HG03175 (cell line): ENCODE measurements around the gene GJB5.

ENCODE experiments used
- ATAC-seq: cut with Tn5 transposase; IDR thresholded peaks from one replicate; pipeline ENCODE4 v1.9.1; 2021; ENCODE audit warnings: mild to moderate bottlenecking, moderate library complexity; ENCODE audit not compliant: unreplicated experiment

The GJB5 gene

DNA sequence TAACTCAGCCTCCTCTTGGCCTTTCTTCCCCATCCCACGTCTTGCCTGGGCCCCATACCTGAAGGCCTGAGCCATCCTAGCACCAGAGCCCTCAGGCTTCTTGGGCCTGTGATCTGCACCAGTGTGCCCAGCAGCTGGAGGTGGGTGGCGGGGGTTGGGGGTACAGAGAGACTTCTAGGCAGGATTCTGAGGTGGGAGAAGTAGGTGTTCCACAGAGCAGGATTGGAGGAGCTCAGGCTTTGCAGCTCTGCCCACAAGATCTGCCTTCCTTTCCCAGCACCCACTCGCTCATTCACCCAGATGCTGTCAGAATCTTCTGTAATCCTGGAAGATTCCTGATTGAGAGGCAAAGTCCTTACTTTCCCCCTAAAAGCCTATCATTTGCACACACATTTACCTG lies 10.0 kb upstream of the GJB5 start:
- ATAC-seq, result no peak

DNA sequence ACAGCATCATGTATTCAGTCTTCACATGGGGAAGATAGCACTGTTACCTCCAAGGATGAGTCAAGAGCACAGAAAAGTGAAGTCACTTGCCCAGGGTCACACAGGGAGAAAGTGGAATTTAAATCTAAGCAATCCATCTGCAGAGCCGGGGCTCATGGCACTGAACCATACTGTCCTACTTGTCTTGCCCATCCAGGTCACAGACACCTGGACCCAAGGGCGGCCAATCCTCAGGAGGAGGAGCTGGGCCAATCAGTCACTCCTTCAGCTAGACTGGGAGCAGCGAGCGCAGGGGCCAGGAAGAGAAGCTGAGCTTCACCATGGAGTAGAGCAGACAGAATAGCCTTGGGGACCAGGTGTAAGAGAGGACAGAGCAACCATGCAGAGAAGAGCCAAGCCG lies 9.2 kb upstream of the GJB5 start:
- no peak for ATAC-seq

DNA sequence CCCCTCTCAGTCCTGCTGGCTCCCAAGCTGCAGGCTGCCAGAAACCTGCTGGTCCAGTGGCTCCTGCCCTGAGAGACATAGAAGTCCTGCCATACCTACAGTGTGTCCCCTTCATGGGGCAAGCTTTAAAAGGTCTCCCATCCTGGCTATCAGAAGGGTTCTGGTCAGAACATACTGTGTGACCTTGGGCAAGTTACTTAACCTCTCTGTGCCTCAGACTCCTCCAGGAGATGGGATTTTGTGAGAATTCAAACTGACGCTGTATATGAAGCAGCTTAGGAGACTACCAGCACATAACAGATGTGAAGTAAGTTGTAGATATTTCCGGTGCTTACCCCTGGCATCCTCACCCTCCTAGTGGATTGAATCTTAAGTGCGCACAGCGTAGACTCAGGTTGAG lies 8.7 kb upstream of the GJB5 start:
- ATAC-seq, result no peak

DNA sequence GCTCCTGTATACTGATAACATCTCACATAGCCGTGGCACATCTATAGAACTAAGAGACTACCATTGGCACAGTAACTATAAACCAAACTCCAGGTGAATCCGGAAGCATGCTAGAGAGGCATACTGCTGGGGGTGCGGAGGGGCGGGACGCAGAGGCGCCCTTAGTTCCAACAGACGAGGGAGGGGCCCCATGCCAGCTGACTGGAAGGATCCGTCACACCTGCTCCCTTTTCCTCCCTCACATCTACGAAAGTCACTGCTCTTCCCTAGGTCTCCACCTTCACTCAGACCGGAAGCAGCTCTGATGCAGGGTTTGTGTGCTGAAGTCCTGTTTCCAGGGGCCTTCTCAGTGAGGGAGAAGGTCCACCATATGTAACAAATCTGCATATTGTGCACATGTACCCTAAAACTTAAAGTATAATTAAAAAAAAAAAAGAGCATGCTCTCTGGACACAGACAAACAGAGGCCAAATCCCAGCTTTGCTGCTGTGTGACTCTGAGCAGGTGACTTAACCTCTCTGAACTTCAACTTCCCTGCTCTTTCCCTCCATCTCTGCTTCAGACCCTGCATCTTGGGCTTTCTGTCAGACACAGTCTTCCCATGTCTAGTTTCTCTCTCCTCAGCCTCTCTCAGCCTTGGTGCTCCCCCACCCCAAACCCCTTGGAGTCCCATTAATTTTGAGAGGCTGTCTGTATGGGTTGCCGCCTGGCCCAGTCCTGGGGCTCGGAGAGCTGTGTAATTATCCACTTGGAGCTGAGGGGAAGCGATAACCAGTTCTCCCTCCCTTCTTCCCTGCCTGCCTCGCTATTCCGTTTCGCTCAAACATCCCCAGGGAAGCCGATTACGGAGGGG lies 7.8 kb upstream of the GJB5 start:
- no peak for ATAC-seq

DNA sequence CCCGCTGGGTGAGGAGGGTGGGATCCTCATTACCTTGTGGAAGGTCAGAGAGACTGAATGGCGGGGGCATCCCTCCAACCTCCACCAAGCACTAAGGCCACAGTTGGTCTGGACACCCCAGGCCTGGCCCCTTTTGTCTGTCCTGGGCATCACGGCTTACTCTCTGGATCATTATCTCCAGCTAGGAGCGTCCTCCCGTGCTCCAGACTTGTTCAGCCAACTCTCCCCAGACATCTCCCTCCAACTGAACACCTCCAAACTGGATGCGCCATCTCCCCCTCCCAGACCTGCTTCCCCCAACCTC lies 7.3 kb upstream of the GJB5 start:
- no peak for ATAC-seq

DNA sequence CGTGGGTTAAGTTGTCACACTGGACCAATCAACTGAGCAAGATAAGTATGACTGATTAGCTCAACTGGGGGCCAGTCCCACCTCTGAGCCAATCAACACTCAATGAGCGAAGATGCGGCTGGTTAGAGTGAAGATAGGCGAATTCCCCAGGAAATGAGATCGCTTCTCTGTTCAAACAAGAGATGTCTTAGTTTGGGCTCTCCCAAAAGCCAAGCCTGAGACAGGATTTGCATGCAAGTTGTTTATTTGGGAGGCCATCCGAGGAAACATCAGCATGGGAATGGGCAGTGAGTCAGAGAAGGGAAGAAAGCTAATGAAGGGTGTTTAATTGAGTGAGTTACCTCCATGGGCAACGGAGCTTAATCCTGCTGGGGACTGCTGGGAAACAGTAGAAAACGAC lies 4.9 kb upstream of the GJB5 start:
- ATAC-seq, result no peak

DNA sequence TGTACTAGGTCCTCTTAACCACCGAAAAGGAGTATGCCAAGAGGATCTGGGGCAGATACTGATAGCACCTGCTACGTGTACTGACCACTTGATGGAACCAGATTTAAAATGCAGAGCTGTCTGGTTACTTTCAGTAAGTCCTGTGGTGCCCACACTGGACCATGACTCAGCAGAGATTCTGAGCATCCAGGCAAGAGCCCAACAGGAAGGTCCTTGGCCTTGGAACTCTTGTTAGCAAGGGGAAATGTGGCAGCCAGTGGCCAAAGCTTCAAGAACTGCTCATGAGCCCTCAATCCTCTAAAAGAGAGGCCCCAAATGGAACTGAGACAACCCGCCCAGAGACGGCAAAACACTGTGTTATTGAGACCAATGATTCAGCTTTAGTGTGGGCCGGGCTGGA lies 4.2 kb upstream of the GJB5 start:
- ATAC-seq, result no peak

DNA sequence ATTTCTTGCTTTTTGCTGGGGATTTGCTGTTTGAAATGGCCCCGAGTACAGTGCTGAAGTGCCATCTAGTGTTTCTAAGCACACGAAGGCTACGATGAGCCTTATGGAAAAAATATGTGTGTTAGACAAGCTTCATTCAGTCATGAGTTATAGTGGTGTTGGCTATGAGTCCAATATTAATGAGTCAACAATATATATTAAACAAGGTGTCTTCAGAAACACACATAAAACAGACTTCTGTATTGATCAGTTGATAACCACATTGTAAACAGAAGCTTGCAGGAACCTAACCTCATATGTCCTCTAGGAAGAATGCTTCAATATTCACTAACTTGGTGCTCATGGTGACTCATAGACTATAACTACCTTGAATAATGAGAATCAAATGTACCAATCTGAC lies 1.7 kb upstream of the GJB5 start:
- ATAC-seq, result no peak

DNA sequence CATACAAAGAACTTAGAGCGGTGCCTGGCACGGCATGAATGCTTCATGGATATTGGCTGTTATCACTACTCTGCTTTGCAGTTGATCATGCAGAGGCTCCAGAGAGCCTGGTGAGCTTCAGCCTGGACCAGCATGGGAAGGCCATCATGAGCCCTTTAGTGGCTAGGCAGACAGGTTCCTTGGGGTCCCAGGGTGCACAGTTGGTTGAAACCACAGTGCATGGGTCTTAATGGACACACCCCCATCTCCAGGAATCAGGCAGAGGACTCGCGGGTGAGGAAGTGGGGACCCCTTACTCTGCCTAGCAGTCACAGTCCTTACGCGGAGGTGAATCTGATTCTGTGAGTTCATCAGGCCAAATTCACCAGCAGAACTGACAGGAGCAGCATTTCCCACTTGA lies 1.1 kb downstream of the GJB5 start:
- no peak for ATAC-seq

DNA sequence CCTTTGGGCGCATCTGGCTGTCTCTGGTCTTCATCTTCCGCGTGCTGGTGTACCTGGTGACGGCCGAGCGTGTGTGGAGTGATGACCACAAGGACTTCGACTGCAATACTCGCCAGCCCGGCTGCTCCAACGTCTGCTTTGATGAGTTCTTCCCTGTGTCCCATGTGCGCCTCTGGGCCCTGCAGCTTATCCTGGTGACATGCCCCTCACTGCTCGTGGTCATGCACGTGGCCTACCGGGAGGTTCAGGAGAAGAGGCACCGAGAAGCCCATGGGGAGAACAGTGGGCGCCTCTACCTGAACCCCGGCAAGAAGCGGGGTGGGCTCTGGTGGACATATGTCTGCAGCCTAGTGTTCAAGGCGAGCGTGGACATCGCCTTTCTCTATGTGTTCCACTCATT lies 2.5 kb downstream of the GJB5 start:
- no peak for ATAC-seq

DNA sequence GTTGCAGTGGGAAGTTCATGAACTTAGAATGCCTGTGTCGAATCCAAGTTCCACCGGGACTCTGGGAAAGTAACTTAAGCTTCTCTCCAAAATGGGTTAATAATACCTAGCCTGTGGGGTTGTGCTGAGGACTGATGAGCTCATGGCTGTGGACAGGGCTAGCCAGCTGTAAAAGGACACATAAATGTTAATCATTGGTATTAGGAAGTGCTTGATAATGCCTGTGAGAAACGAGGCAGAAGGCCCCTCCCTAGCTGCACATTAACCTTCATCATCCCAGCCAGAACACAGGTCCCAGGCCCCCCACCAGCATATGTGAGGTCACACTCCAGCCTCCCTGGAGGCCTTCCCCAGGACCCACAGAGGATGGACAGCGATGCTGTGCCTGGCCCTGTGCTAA lies 3.9 kb downstream of the GJB5 start:
- ATAC-seq, result no peak

DNA sequence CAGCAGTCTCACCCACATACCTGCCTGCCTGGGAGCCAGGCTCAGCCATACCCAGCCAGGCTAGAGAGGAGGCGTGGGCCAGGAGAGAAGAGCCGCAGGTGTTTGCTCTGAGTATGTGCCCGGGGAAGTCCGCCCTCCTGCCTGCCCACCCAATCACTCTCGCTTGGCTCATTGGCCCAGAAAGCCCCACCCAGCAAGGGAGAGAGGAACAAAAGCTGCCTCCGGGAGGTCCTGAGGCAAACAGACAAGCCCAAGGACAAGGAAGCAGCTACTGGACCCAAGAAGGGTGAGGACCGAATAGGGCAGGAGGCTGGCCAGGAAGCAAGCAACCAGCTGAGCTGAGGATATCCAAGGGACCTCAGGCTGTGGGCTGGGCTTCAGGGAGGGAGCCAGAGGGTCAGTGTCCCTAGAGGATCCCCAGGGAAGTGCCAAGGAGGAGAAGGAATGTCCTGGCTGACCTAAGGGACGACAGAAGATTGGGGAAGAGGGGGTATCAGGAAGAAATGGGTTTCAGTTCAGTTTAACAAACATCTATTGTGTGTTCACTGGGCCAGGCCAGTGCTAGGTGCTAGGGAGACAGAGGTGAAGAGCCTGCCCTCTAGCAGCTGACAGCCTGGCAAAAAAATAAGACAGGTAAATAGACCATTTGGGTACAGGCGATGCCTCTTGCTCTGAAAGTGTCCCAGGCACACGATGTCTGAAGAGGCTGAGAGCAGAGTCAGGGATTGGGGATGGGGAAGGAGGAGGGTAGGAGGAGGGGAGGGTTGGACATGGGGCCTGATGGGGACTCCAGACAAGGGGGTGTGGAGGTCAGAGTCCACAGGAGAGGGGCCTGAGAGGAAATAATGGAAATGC lies 4.9 kb downstream of the GJB5 start, which contains the start of gene GJB4:
Gene GJB4 (plus strand): TSS at position 238 of the 855 bp plus-strand sequence. CDS start 1,515 bp downstream, outside the sequence.
- no peak for ATAC-seq

DNA sequence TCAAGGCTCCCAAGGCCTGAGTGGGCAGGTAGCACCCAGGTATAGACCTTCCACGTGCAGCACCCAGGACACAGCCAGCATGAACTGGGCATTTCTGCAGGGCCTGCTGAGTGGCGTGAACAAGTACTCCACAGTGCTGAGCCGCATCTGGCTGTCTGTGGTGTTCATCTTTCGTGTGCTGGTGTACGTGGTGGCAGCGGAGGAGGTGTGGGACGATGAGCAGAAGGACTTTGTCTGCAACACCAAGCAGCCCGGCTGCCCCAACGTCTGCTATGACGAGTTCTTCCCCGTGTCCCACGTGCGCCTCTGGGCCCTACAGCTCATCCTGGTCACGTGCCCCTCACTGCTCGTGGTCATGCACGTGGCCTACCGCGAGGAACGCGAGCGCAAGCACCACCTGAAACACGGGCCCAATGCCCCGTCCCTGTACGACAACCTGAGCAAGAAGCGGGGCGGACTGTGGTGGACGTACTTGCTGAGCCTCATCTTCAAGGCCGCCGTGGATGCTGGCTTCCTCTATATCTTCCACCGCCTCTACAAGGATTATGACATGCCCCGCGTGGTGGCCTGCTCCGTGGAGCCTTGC lies 6.4 kb downstream of the GJB5 start:
- no peak for ATAC-seq

DNA sequence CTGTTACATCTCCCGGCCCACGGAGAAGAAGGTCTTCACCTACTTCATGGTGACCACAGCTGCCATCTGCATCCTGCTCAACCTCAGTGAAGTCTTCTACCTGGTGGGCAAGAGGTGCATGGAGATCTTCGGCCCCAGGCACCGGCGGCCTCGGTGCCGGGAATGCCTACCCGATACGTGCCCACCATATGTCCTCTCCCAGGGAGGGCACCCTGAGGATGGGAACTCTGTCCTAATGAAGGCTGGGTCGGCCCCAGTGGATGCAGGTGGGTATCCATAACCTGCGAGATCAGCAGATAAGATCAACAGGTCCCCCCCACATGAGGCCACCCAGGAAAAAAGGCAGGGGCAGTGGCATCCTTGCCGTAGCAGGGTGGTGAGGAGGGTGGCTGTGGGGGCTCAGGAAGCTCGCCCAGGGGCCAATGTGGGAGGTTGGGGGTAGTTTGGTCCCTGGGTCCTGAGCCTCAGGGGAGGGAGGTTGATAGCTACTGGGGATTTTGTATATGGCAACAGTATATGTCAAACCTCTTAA lies 7.0 kb downstream of the GJB5 start:
- no peak for ATAC-seq

DNA sequence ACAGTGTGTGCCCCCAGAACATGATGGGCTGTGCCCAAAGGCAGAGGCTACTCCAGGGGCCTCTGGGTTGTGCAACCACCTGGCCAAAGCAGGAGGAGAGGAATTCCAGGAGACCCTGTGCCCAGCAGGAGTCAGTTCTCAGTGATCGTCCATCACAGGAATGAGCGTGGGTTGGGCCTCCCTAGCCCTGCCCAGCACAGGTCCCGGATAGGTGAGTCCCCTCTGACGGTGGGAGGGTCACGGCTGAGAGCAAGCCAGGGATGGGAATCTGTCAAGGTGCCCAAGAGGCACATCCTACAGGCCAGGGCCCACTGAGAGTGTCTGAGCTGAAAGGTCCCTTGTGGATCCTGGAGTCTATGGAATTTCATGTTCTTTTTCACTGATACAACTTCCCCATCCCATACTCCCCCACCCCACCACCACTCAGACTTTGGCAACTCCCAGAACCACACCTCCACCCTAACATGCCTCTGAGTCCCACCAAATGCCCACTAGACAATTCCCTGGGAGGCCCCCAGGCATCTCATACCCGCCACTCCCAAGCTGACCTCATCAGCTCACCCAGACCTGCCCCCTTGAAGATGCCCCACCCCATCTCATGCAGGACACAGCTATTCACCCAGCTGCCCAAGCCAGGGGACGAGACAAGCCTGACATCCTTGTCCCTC lies 7.8 kb downstream of the GJB5 start:
- ATAC-seq, result no peak

DNA sequence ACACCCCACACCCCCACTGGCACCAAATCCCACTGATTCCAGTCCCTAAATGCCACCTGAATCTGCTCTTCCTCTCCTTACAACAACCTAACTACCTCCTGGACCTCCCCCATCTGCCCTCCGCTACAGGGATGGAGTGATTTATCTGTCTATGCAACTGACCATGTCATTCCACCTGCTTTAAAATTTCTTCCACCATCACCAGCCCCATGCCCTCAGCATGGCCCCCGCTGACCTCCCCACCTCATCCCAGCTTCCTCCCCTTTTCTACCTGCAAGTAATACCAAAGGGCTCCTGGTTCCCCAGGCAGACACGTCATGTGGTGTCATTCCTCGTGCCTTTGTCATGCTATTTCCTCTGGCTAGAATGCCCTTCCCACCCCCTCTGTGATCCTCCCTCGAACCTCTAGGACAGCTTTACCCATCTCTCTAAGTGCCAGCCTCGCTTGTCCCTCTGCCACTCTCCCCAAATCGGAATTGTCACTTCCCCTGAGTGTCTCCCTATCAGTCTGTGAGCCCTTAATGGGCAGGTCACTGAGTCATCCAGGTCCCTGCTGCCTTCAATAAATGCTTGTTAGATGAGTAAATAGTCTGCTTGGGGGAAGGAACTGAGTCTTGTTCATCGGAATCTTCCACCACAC lies 8.4 kb downstream of the GJB5 start:
- ATAC-seq, result no peak

DNA sequence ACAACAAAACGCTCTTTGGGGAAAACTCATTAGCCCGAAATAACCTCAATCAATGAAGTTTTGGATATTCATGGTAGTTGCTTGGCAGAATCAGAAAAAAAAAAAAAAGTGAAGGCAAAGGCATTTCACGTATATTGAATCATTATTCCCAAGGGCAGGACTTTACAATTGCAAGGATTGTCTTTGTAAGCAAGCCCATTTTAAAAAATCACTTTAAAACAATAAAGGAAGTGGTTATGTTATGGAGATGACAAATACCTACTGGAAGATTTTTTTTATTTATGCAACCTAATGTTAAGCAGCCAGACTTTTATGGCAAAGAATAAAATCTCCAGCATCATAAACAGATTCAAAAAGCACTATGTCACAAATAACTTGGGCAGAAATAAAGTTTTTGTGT lies 14.0 kb downstream of the GJB5 start:
- no peak for ATAC-seq

DNA sequence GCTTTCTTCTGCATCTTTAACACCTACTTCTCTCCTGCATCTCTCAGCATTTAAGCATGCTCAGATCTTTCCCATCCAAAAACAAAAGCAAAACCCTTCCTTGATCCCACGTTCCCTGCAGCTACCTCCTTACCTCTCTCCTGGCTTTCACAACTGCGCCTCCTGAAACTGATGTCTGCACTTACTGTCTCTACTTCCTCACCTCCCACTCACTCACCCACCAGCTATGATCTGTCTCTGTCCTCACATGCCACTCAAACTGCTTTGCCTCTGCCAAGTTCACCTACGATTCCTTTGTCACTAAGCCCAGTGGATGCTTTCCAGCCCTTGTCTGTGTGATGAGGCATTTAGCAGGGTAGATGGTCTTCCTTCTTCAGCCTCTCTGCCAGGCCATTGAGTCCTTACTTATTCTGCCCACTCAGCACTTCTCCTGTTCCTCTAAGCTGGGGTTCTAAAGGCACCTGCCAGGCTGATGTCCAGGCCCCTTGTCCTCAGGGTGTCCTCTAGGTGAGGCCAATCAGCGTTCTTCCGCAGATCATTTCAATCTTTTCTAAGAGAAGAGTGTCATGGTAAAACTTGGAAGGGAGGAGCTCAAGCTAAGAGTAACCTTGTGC lies 16.2 kb downstream of the GJB5 start:
- ATAC-seq, result no peak

DNA sequence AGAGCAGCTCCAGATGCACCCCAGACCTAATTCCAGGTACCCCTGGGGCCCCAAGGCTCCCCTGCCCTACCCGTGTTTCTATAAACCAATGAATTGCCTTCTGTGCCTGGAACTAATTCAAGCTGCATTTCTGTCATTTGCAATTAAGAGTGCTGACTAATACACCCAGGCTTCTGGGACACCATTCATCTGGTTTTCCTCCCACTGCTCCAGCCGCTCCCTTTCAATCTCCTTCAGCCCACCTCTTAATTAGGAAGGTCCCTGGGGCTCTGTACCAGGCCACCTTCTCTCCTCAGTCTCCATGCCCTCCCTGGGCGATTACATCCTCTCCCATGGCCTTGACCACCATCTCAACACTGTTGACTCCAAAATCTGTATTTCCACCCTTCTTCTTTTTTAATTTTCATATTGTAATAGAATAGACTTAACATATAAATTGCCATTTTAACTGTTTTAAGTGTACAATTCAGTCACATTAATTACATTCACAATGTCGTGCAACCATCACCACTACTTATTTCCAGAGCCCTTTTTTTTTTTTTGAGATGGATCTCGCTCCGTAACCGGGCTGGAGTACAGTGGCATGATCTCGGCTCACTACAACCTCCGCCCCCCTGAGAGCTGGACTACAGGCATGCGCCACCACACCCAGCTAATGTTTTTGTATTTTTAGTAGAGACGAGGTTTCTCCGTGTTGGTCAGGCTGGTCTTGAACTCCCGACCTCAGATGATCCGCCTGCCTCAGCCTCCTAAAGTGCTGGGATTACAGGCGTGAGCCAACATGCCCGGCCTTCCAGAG lies 16.9 kb downstream of the GJB5 start:
- ATAC-seq, result no peak
